Body of pancreas (tissue), 4 donors: ENCODE measurements around the gene ADNP2. TPM values are rescaled to one million over a fixed set of nuclear protein-coding genes. Genes with fewer than 3 reads are reported as not detected.

Source experiments
- ATAC-seq: fragments of 150-250 bp; one replicate; pipeline ENCODE4 v1.9.1; 2016
- DNase-seq, 4 donors: peaks; one replicate each; pipeline ENCODE4 v3.0.0-alpha.2; 2019
- H3K27ac ChIP-seq, 4 donors: fragments of 200-600 bp; sonication (generic); 1 replicate in 3 of 4; 2 replicates in 1 of 4; pipeline versions ENCODE4 v1.5.1 to v1.6.1; 2016 to 2019; ENCODE audit warnings: mild to moderate bottlenecking in 1 of 4, mixed read lengths in 1 of 4, moderate library complexity in 1 of 4
- H3K27me3 ChIP-seq, 2 donors: fragments of 200-600 bp; sonication (generic); one replicate each; pipeline ENCODE4 v1.6.0; 2016; ENCODE audit warnings: mild to moderate bottlenecking in 1 of 2
- H3K36me3 ChIP-seq, 2 donors: fragments of 200-600 bp; sonication (generic); replicated peaks in 1 of 2; 2 replicates each; pipeline ENCODE4 v1.5.1; 2016; ENCODE audit warnings: low read depth in 2 of 2; ENCODE audit not compliant: insufficient read depth in 1 of 2
- H3K4me1 ChIP-seq: fragments of 200-600 bp; sonication (generic); one replicate; pipeline ENCODE4 v1.6.0; 2016
- H3K4me3 ChIP-seq, 2 donors: fragments of 200-600 bp; sonication (generic); 1 replicate in 1 of 2; 2 replicates in 1 of 2; pipeline ENCODE4 v1.5.1; 2016 to 2019
- H3K9me3 ChIP-seq, 3 donors: fragments of 200-600 bp; sonication (generic); 1 replicate in 2 of 3; 2 replicates in 1 of 3; pipeline ENCODE4 v1.5.1; 2016
- POLR2A ChIP-seq, 3 donors: fragments of 450-650 bp; IDR thresholded peaks; one replicate each; pipeline ENCODE4 v1.6.1; 2016; ENCODE audit warnings: antibody characterized with exemption in 3 of 3, mild to moderate bottlenecking in 2 of 3
- WGBS, 2 donors: methylation state at CpG; one replicate each; pipeline ENCODE4 v1.1.5; 2017; 5-methylcytosine and 5-hydroxymethylcytosine counted together
- intact Hi-C: fragments of 100-400 bp; cut with DNase I; formaldehyde crosslinking; loops from one replicate; pipeline ENCODE4 v1.15.1; 2023
- total RNA-seq, 2 donors: library from RNA; depleted of rRNA; stranded (reverse); fragments of >200 nt; gene quantifications; one replicate each; pipeline ENCODE4 v1.1.0, GENCODE V29; 2016
- TF ChIP-seq, protein P1 (sequence below), 7 experiments: fragments of 450-650 bp in 4 of 7; fragments of 200-600 bp in 3 of 7; sonication (generic) in 3 of 7; IDR thresholded peaks; one replicate each; pipeline ENCODE4 v1.5.1; 2016 to 2019; ENCODE audit warnings: antibody characterized with exemption in 7 of 7

ADNP2 gene
- total RNA-seq, 2 donors from 2014 or later: 7.0 to 9.2 TPM

DNA sequence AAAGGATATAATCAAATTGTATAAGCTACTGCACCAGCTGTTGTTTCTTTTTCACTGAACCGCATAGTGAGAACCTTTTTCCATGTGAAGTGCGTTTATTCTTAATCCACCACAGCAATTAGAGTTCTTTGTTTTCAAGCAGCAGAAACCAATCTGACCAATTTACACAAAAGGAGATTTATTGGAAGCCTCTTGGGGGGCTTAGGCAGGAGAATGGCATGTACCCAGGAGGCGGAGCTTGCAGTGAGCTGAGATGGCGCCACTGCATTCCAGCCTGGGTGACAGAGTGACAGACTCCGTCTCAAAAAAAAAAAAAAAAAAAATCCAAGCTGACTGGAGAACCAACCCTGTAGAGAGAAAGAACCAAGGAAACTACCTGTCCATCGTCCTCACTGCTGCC, 10.0 kb downstream of the ADNP2 start:
- Histone ChIP-seq H3K27me3 (no peaks in the 10 kb centered on the region), H3K4me3 (no peak overlapping the region), H3K4me1 (no peaks in the 10 kb centered on the region), H3K9me3 (no peaks in the 10 kb centered on the region), H3K27ac (no peak overlapping the region), H3K36me3 (peaks cover 0 to 2% of the 10 kb centered on the region in 2 donors)
- ATAC-seq (no peak), DNase-seq (no peak)
- intact Hi-C loops: no loop called here
- TF ChIP-seq, protein P1, sequence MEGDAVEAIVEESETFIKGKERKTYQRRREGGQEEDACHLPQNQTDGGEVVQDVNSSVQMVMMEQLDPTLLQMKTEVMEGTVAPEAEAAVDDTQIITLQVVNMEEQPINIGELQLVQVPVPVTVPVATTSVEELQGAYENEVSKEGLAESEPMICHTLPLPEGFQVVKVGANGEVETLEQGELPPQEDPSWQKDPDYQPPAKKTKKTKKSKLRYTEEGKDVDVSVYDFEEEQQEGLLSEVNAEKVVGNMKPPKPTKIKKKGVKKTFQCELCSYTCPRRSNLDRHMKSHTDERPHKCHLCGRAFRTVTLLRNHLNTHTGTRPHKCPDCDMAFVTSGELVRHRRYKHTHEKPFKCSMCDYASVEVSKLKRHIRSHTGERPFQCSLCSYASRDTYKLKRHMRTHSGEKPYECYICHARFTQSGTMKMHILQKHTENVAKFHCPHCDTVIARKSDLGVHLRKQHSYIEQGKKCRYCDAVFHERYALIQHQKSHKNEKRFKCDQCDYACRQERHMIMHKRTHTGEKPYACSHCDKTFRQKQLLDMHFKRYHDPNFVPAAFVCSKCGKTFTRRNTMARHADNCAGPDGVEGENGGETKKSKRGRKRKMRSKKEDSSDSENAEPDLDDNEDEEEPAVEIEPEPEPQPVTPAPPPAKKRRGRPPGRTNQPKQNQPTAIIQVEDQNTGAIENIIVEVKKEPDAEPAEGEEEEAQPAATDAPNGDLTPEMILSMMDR (IDR thresholded peaks at IDR 0.05): no peak
- no peak for TF ChIP-seq POLR2A (IDR thresholded peaks at IDR 0.05)
- 81 to 93% methylated on average over 6 of the region's 6 CpGs for WGBS, 2 donors

DNA sequence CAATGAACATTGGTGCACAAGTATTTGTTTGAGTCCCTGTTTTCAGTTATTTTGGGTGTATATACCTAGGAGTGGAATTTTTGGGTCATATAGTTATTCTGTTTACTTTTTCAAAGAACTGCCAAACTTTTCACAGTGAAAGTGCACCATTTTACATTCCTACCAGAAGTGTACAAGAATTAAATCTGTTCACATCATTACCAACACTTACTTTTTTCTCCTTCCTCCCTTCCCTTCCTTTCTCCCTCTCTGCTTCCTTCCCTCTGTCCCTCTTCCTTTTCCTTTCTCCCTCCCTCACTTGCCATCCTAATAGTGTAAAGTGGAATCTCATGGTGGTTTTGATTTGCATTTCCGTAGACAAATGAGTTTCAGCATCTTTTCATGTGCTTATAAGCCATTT, 11.9 kb downstream of the ADNP2 start:
- Histone ChIP-seq H3K4me3 (no peak overlapping the region), H3K27ac (no peak overlapping the region), H3K4me1 (no peaks in the 10 kb centered on the region), H3K36me3 (peaks cover 0 to 2% of the 10 kb centered on the region in 2 donors), H3K27me3 (no peaks in the 10 kb centered on the region), H3K9me3 (no peaks in the 10 kb centered on the region)
- no peak for TF ChIP-seq POLR2A (IDR thresholded peaks at IDR 0.05)
- TF ChIP-seq, protein P1 (IDR thresholded peaks at IDR 0.05): no peak
- DNase-seq (no peak), ATAC-seq (no peak)
- 0 to 96% methylated on average over 1 of the region's 1 CpG for WGBS, 2 donors
- intact Hi-C loops: no loop called here

DNA sequence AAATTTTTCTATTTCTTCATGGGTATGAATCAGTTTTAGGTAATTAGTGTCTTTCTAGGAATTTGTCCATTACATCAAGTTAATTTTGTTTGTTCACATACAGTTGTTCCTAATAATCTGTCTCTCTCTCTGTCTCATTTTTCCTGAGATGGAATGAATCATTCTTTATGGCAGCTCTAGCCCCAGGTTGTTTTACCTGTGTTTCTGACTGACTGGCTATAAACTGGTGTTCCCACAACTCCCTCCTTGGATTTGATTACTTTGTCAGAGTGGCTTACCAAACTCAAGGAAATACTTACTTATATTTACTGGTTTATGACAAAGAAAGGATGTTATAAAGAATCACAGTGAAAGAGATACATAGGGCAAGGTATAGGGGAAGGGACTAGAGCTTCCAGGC, 15.1 kb downstream of the ADNP2 start:
- Histone ChIP-seq H3K27me3 (no peaks in the 10 kb centered on the region), H3K4me1 (no peaks in the 10 kb centered on the region), H3K36me3 (peaks cover 0 to 2% of the 10 kb centered on the region in 2 donors), H3K9me3 (no peaks in the 10 kb centered on the region), H3K27ac (no peak overlapping the region), H3K4me3 (no peak overlapping the region)
- ATAC-seq: no peak
- no peak for DNase-seq
- TF ChIP-seq POLR2A (IDR thresholded peaks at IDR 0.05): no peak
- TF ChIP-seq, protein P1 (IDR thresholded peaks at IDR 0.05): no peak
- intact Hi-C loops: no loop called here

DNA sequence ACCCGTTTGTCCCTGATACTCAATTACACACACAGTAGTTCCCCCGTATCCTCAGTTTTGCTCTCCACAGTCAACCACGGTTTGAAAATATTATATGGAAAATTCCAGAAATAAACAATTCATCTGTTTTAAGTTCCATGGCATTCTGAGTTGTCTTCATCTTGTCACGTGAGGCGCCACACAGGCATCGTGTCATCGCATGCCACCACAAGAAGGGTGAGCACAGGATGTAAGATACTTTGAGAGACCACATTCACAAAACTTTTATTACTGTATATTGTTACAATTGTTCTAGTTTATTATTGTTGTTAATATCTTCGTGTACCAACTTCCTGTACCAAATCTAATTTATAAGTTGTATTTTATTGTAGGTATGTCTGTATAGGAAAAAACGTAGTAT, 17.7 kb downstream of the ADNP2 start:
- H3K27me3 ChIP-seq: no peaks in the 10 kb centered on the region
- ATAC-seq (no peak), DNase-seq (no peak)
- 94 to 96% methylated on average over 9 of the region's 9 CpGs for WGBS, 2 donors
- no peaks in the 10 kb centered on the region for H3K36me3 ChIP-seq
- no peaks in the 10 kb centered on the region for H3K4me1 ChIP-seq
- TF ChIP-seq POLR2A (IDR thresholded peaks at IDR 0.05): no peak
- TF ChIP-seq, protein P1 (IDR thresholded peaks at IDR 0.05): no peak
- intact Hi-C loops: no loop called here
- H3K9me3 ChIP-seq: no peaks in the 10 kb centered on the region
- no peak overlapping the region for H3K27ac ChIP-seq
- H3K4me3 ChIP-seq: no peak overlapping the region

DNA sequence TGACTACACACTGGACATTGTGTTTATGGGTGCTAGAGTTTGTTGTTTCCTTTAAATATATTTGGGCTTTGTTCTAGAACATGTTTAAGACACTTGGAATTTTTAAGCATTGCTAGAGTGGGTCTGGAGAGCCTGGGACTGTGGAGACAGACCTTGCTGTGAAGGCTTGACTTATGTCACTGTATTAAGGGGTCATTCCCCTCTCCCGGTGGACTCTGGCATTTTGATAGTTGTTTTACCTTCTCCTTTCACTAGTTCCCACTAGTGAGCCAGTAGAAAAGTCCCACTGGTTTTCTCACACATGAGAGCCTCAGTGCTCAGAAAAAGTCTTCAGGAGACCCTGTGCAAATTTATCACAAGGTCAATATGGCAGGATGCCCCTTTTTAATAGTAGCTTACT, 18.6 kb downstream of the ADNP2 start:
- no peaks in the 10 kb centered on the region for H3K4me1 ChIP-seq
- no peak overlapping the region for H3K27ac ChIP-seq
- H3K36me3 ChIP-seq: no peaks in the 10 kb centered on the region
- no peak overlapping the region for H3K4me3 ChIP-seq
- DNase-seq (no peak), ATAC-seq (no peak)
- 92 to 93% methylated on average over 1 of the region's 1 CpG for WGBS, 2 donors
- intact Hi-C loops: no loop called here
- no peaks in the 10 kb centered on the region for H3K9me3 ChIP-seq
- no peaks in the 10 kb centered on the region for H3K27me3 ChIP-seq
- TF ChIP-seq POLR2A (IDR thresholded peaks at IDR 0.05): no peak
- TF ChIP-seq, protein P1 (IDR thresholded peaks at IDR 0.05): no peak
